HCT116 (cell line): ENCODE data around the gene INPP5D. TPM values are rescaled to one million over a fixed set of nuclear protein-coding genes. Genes with fewer than 3 reads are reported as not detected.
A peak's percentile ranks its signal among the peaks of the same experiment; 100 is the strongest.

Source experiments
- ATAC-seq: fragments of 200-7000 bp; cut with Tn5 transposase; 2 replicates; pipeline ENCODE4 v1.9.1; 2020; ENCODE audit warnings: mild to moderate bottlenecking, moderate library complexity
- BruUV-seq: library from RNA; stranded (reverse); fragments of 400-500 nt; replicated peaks from 2 replicates; lab custom pipeline; 2021; lab: Mats Ljungman, UMichigan
- CTCF ChIA-PET: fragments of 300-600 bp; sonication (Branson Sonifier 250); formaldehyde crosslinking; loops from one replicate; lab custom pipeline; 2021; ENCODE audit warnings: antibody characterized with exemption; lab: Charles Lee
- POLR2A ChIA-PET: fragments of 300-600, 350-600 bp; sonication (Branson Sonifier 250); formaldehyde crosslinking; loops from one replicate; lab custom pipeline; 2021; ENCODE audit warnings: antibody characterized with exemption; lab: Charles Lee
- RAD21 ChIA-PET, 2 experiments: fragments of 300-600 bp; sonication (Branson Sonifier 250); formaldehyde crosslinking; loops; one replicate each; lab custom pipeline; 2023; ENCODE audit warnings: low total read pairs in 2 of 2; ENCODE audit not compliant: uncharacterized antibody in 2 of 2, unreplicated experiment in 2 of 2, low non-redundant PET in 1 of 2; lab: Charles Lee
- DNase-seq: peaks from one replicate; pipeline ENCODE4 v3.0.0-alpha.2; 2010; ENCODE audit warnings: low read depth, low spot score
- H2AFZ ChIP-seq: fragments of 200-600 bp; shearing (Covaris generic), sonication (generic); 2 replicates; pipeline ENCODE4 v1.6.1; 2017; ENCODE audit warnings: low read depth, mixed run types, mixed read lengths, antibody characterized with exemption, low read length; ENCODE audit not compliant: poor library complexity, severe bottlenecking
- H3K27ac ChIP-seq: 2 replicates; pipeline ENCODE4 v1.5.1; 2012; ENCODE audit warnings: low read depth, low read length
- H3K27me3 ChIP-seq: fragments of 200-600 bp; sonication (generic); 2 replicates; pipeline ENCODE4 v1.6.1; 2016; ENCODE audit warnings: mixed run types, low read length, mixed read lengths; ENCODE audit not compliant: insufficient read depth
- H3K36me3 ChIP-seq, 2 experiments: fragments of 200-500 bp in 1 of 2; fragments of 200-600 bp in 1 of 2; sonication (Bioruptor generic) in 1 of 2; sonication (generic) in 1 of 2; 2 replicates each; pipeline versions ENCODE4 v1.5.1 to v1.6.1; 2014 to 2016; ENCODE audit warnings: low read length in 2 of 2, inconsistent platforms in 1 of 2, mixed read lengths in 1 of 2, mixed run types in 1 of 2; ENCODE audit not compliant: insufficient read depth in 2 of 2, control insufficient read depth in 1 of 2
- H3K4me1 ChIP-seq, 2 experiments: fragments of 200-600 bp in 1 of 2; sonication (generic) in 1 of 2; 2 replicates each; pipeline versions ENCODE4 v1.5.1 to v1.6.1; 2012 to 2017; ENCODE audit warnings: low read length in 2 of 2, inconsistent platforms in 1 of 2, mild to moderate bottlenecking in 1 of 2, mixed read lengths in 1 of 2, mixed run types in 1 of 2, moderate library complexity in 1 of 2; ENCODE audit not compliant: insufficient read depth in 2 of 2, control insufficient read depth in 1 of 2
- H3K4me2 ChIP-seq: fragments of 200-600 bp; sonication (generic); 2 replicates; pipeline ENCODE4 v1.6.1; 2017; ENCODE audit warnings: mixed run types, low read length, mixed read lengths
- H3K4me3 ChIP-seq, 2 experiments: fragments of 200-600 bp in 1 of 2; sonication (generic) in 1 of 2; replicated peaks in 1 of 2; 2 replicates each; pipeline ENCODE4 v1.5.1; 2011 to 2016; ENCODE audit warnings: low read length in 2 of 2, control low read depth in 1 of 2, low read depth in 1 of 2, mild to moderate bottlenecking in 1 of 2, mixed read lengths in 1 of 2, mixed run types in 1 of 2
- H3K79me2 ChIP-seq: fragments of 200-600 bp; sonication (generic); 2 replicates; pipeline ENCODE4 v1.6.1; 2017; ENCODE audit warnings: mild to moderate bottlenecking, mixed run types, low read length, moderate library complexity, mixed read lengths; ENCODE audit not compliant: insufficient read depth
- H3K9ac ChIP-seq: fragments of 200-600 bp; sonication (generic); 2 replicates; pipeline ENCODE4 v1.6.1; 2016; ENCODE audit warnings: low read length, mixed read lengths
- H3K9me2 ChIP-seq: fragments of 200-600 bp; sonication (generic), shearing (Covaris generic); 2 replicates; pipeline ENCODE4 v1.6.1; 2017; ENCODE audit warnings: mixed run types, mild to moderate bottlenecking, moderate library complexity; ENCODE audit not compliant: insufficient read depth
- H3K9me3 ChIP-seq, 2 experiments: fragments of 200-500 bp in 1 of 2; fragments of 200-600 bp in 1 of 2; sonication (Bioruptor generic) in 1 of 2; sonication (generic) in 1 of 2; 2 replicates each; pipeline ENCODE4 v1.6.1; 2014 to 2017; ENCODE audit warnings: low read length in 2 of 2, mixed read lengths in 2 of 2, inconsistent platforms in 1 of 2, low read depth in 1 of 2, mild to moderate bottlenecking in 1 of 2, mixed run types in 1 of 2, moderate library complexity in 1 of 2; ENCODE audit not compliant: control insufficient read depth in 1 of 2, insufficient read depth in 1 of 2
- H4K20me1 ChIP-seq: fragments of 200-600 bp; sonication (generic), shearing (Covaris generic); 2 replicates; pipeline ENCODE4 v1.6.1; 2017; ENCODE audit warnings: mixed run types, mild to moderate bottlenecking, moderate library complexity; ENCODE audit not compliant: insufficient read depth
- ATF3 ChIP-seq: IDR thresholded peaks from 2 replicates; pipeline ENCODE4 v1.6.1; 2012
- CEBPB ChIP-seq: IDR thresholded peaks from 2 replicates; pipeline ENCODE4 v1.6.1; 2012; ENCODE audit warnings: low read depth
- CTCF ChIP-seq, 3 experiments: fragments of 200-600 bp in 1 of 3; sonication (generic) in 1 of 3; IDR thresholded peaks in 2 of 3; conservative IDR thresholded peaks in 1 of 3; 2 replicates each; pipeline ENCODE4 v1.5.1; 2012 to 2017; ENCODE audit warnings: low read depth in 2 of 3, low read length in 2 of 3, antibody characterized with exemption in 1 of 3, borderline replicate concordance in 1 of 3, control low read depth in 1 of 3, mild to moderate bottlenecking in 1 of 3, mixed read lengths in 1 of 3, mixed run types in 1 of 3, moderate library complexity in 1 of 3; ENCODE audit not compliant: insufficient read depth in 1 of 3
- EZH2phosphoT487 ChIP-seq: fragments of 200-600 bp; IDR thresholded peaks from 2 replicates; pipeline ENCODE4 v1.6.1; 2018; ENCODE audit warnings: antibody characterized with exemption, borderline replicate concordance
- POLR2A ChIP-seq: IDR thresholded peaks from 2 replicates; pipeline ENCODE4 v1.7.0; 2011; ENCODE audit warnings: borderline replicate concordance; ENCODE audit not compliant: insufficient read depth, insufficient read length; ENCODE audit errors: extremely low read depth
- POLR2AphosphoS5 ChIP-seq: IDR thresholded peaks from 2 replicates; pipeline ENCODE4 v1.6.1; 2011; ENCODE audit warnings: mild to moderate bottlenecking, low read depth, low read length, moderate library complexity
- SIN3A ChIP-seq: IDR thresholded peaks from 2 replicates; pipeline ENCODE4 v1.6.1; 2012; ENCODE audit warnings: low read depth
- SRF ChIP-seq: IDR thresholded peaks from 2 replicates; pipeline ENCODE4 v1.6.1; 2012; ENCODE audit warnings: low read depth
- TCF7L2 ChIP-seq: IDR thresholded peaks from 2 replicates; pipeline ENCODE4 v1.7.0; 2011; ENCODE audit warnings: borderline replicate concordance, inconsistent platforms; ENCODE audit not compliant: insufficient read depth, insufficient read length; ENCODE audit errors: extremely low read depth
- YY1 ChIP-seq: IDR thresholded peaks from 2 replicates; pipeline ENCODE4 v1.6.1; 2011; ENCODE audit warnings: low read length, low read depth, moderate library complexity, mild to moderate bottlenecking; ENCODE audit not compliant: insufficient replicate concordance; ENCODE audit errors: extremely low read depth
- ZFX ChIP-seq: fragments of 450-650 bp; IDR thresholded peaks from 2 replicates; pipeline ENCODE4 v1.6.1; 2017
- intact Hi-C: fragments of 100-400 bp; cut with micrococcal nuclease; formaldehyde crosslinking; loops from 2 replicates; pipeline ENCODE4 v1.10.0; 2022
- total RNA-seq: library from RNA; stranded (reverse); gene quantifications from one replicate; pipeline ENCODE4 v1.2.1, GENCODE V29; 2021; ENCODE audit not compliant: unreplicated experiment

INPP5D gene
- total RNA-seq, 1 experiment from 2014 or later = 1.8 TPM

- Histone ChIP-seq H3K27ac (no peak overlapping the region), H3K4me2 (no peak overlapping the region), H3K9me2 (no peaks in the 10 kb centered on the region), H3K9me3 (no peaks in the 10 kb centered on the region), H2AFZ (peak overlapping the region; percentile 2), H3K27me3 (no peaks in the 10 kb centered on the region), H3K4me1 (peaks cover 29 to 55% of the 10 kb centered on the region in 2 experiments), H3K79me2 (peaks cover 41% of the 10 kb centered on the region), H3K36me3 (peaks cover 0 to 1% of the 10 kb centered on the region in 2 experiments; a peak in 2 of 4 replicates), H3K4me3 (no peak overlapping the region), H4K20me1 (peaks cover 3% of the 10 kb centered on the region; the same call in 1 of the 2 replicates), H3K9ac (no peak overlapping the region)
- intact Hi-C loops = loop anchor here (5.0 to 10.0 kb wide), 4 partner anchors 102 to 643 kb away; partner anchors contain the start of gene DGKD
- TF ChIP-seq ZFX (no peak), POLR2AphosphoS5 (no peak), CEBPB (no peak), CTCF (IDR thresholded peaks at IDR 0.05 in 2 of 3, conservative IDR thresholded peaks at IDR 0.05 in 1 of 3; ENCODE audit: borderline replicate concordance in 1 of 3, insufficient read depth in 1 of 3, low read depth in 2 of 3, low read length in 2 of 3) (no peak), TCF7L2 (no peak), ATF3 (no peak), POLR2A (no peak), SIN3A (no peak), YY1 (no peak), EZH2phosphoT487 (no peak), SRF (no peak)
- RAD21 ChIA-PET = no interaction called here
- DNase-seq = no peak
- CTCF ChIA-PET = interaction anchor here (1.2 to 2.1 kb wide), 3 partner anchors 41 to 190 kb away, joined by 3 to 7 read pairs (median 4); partner anchors contain the start of gene INPP5D
- no TSS peak for BruUV-seq
- ATAC-seq = no peak
- POLR2A ChIA-PET = interaction anchor here (0.6 kb wide), 1 partner anchor 185 kb away, joined by 3 read pairs; no protein-coding TSS in a partner anchor
Observed at GRCh38 chr2:233250568-233250967, 190.4 kb downstream of the INPP5D start.
